K562 (cell line): ENCODE results near the gene TBC1D25. TPM values are rescaled to one million over a fixed set of nuclear protein-coding genes. Genes with fewer than 3 reads are reported as not detected.

Experiments used
- ATF1 ChIP-seq, 2 experiments: fragments of 450-650 bp in 1 of 2; IDR thresholded peaks; 2 replicates each; pipeline ENCODE4 v1.6.1; 2016; ENCODE audit warnings: missing compliant biosample characterization in 1 of 2, missing genetic modification characterization in 1 of 2
- CBFA2T3 ChIP-seq: fragments of 450-650 bp; IDR thresholded peaks from 2 replicates; pipeline ENCODE4 v1.6.1; 2017
- CC2D1A ChIP-seq: fragments of 450-650 bp; IDR thresholded peaks from 2 replicates; pipeline ENCODE4 v1.6.1; 2017; ENCODE audit warnings: mild to moderate bottlenecking
- DDX20 ChIP-seq: fragments of 450-650 bp; IDR thresholded peaks from 2 replicates; pipeline ENCODE4 v1.6.1; 2016; ENCODE audit warnings: missing genetic modification characterization, low read depth, mild to moderate bottlenecking, missing compliant biosample characterization, moderate library complexity
- ESRRB ChIP-seq: fragments of 250-450 bp; sonication (Bioruptor Pico); IDR thresholded peaks from 2 replicates; pipeline ENCODE4 v1.5.0; 2020; ENCODE audit warnings: mild to moderate bottlenecking, moderate library complexity, borderline replicate concordance
- HMGN3 ChIP-seq: IDR thresholded peaks from 2 replicates; pipeline ENCODE4 v1.6.1; 2011; ENCODE audit warnings: borderline replicate concordance, low read depth, mild to moderate bottlenecking, mixed read lengths, low read length; ENCODE audit not compliant: insufficient read length; ENCODE audit errors: extremely low read depth
- KAT2B ChIP-seq: IDR thresholded peaks from one replicate; pipeline ENCODE4 v1.6.1; 2012; ENCODE audit warnings: low read depth, mild to moderate bottlenecking, control low read depth, inconsistent platforms, low read length, moderate library complexity
- KAT7 ChIP-seq: sonication (generic); formaldehyde crosslinking; IDR thresholded peaks from 2 replicates; pipeline ENCODE4 v1.8.0; 2022; ENCODE audit warnings: missing genetic modification reagents, mild to moderate bottlenecking, borderline replicate concordance
- MEIS2 ChIP-seq: fragments of 450-650 bp; IDR thresholded peaks from 2 replicates; pipeline ENCODE4 v1.6.1; 2014; ENCODE audit warnings: mild to moderate bottlenecking; ENCODE audit not compliant: partially characterized antibody
- PTRF ChIP-seq: fragments of 450-650 bp; IDR thresholded peaks from 2 replicates; pipeline ENCODE4 v1.6.1; 2016; ENCODE audit warnings: mild to moderate bottlenecking, missing genetic modification characterization, missing compliant biosample characterization
- RBFOX2 ChIP-seq: fragments of 200-400 bp; formaldehyde crosslinking; IDR thresholded peaks from 2 replicates; pipeline ENCODE4 v1.6.1; 2017; ENCODE audit warnings: low read depth, mild to moderate bottlenecking, low read length, moderate library complexity
- RNF2 ChIP-seq: sonication (generic); IDR thresholded peaks from 2 replicates; pipeline ENCODE4 v1.6.1; 2016
- SIN3B ChIP-seq: fragments of 450-650 bp; IDR thresholded peaks from 2 replicates; pipeline ENCODE4 v1.6.1; 2017; ENCODE audit warnings: low read depth, mild to moderate bottlenecking, moderate library complexity
- SMAD4 ChIP-seq: fragments of 250-450 bp; sonication (Bioruptor Pico); conservative IDR thresholded peaks from 2 replicates; pipeline ENCODE4 v1.8.0; 2021; ENCODE audit warnings: inconsistent platforms, mild to moderate bottlenecking, moderate library complexity
- SOX6 ChIP-seq: fragments of 450-650 bp; IDR thresholded peaks from 2 replicates; pipeline ENCODE4 v1.6.1; 2014; ENCODE audit warnings: mild to moderate bottlenecking
- ZNF175 ChIP-seq: fragments of 200-800 bp; sonication (Bioruptor generic); IDR thresholded peaks from 2 replicates; pipeline ENCODE4 v1.6.1; 2016; ENCODE audit warnings: low read depth, mild to moderate bottlenecking, missing genetic modification characterization, missing compliant biosample characterization
- ZNF311 ChIP-seq: fragments of 250-450 bp; sonication (Bioruptor Pico); IDR thresholded peaks from 2 replicates; pipeline ENCODE4 v1.4.0; 2020; ENCODE audit warnings: mild to moderate bottlenecking, moderate library complexity
- ZNF354B ChIP-seq: fragments of 250-450 bp; sonication (Bioruptor Pico); IDR thresholded peaks from 2 replicates; pipeline ENCODE4 v1.4.0; 2020
- ZNF586 ChIP-seq: fragments of 450-650 bp; formaldehyde crosslinking; conservative IDR thresholded peaks from 2 replicates; pipeline ENCODE4 v1.4.0; 2020; ENCODE audit warnings: mild to moderate bottlenecking, moderate library complexity
- polyA plus RNA-seq, 8 experiments: library from polyadenylated mRNA; depleted of rRNA in 4 of 8; stranded (reverse) in 5 of 8; unstranded in 3 of 8; fragments of >200 nt; fragmentation: Nextera tagmentation in 2 of 8; fragmentation: Illumina TruSeq in 1 of 8; extraction: Ambion mirVana in 2 of 8; extraction: Trizol in 1 of 8; gene quantifications; 2 replicates each; pipeline versions ENCODE4 v1.2.1 to v1.2.3, GENCODE V29; 2011 to 2014; ENCODE audit warnings: inconsistent platforms in 1 of 8, missing spikeins in 1 of 8
- total RNA-seq, 7 experiments: library from RNA; depleted of rRNA in 6 of 7; stranded (reverse); fragments of >200 nt in 6 of 7; fragmentation: Illumina TruSeq in 2 of 7; extraction: Trizol in 2 of 7; gene quantifications; 2 replicates each; pipeline versions ENCODE4 v1.2.1 to v1.2.3, GENCODE V29; 2011 to 2021; ENCODE audit warnings: low replicate concordance in 1 of 7
- TF ChIP-seq, protein P1 (sequence below), 3 experiments: IDR thresholded peaks in 2 of 3; conservative IDR thresholded peaks in 1 of 3; 2 replicates each; pipeline ENCODE4 v1.5.1; 2011 to 2012; ENCODE audit warnings: low read length in 3 of 3, mild to moderate bottlenecking in 3 of 3, control low read depth in 2 of 3, improper control_type of control experiment in 1 of 3, inconsistent platforms in 1 of 3, low read depth in 1 of 3, mixed read lengths in 1 of 3, moderate library complexity in 1 of 3; ENCODE audit not compliant: insufficient read depth in 2 of 3
- TF ChIP-seq, protein P2 (sequence below): fragments of 450-650 bp; formaldehyde crosslinking; IDR thresholded peaks from 2 replicates; pipeline ENCODE4 v1.4.0; 2022; ENCODE audit warnings: missing genetic modification characterization
- TF ChIP-seq, protein P3 (sequence below): sonication (generic); formaldehyde crosslinking; IDR thresholded peaks from 2 replicates; pipeline ENCODE4 v1.8.0; 2022; ENCODE audit warnings: mild to moderate bottlenecking, missing genetic modification reagents
- TF ChIP-seq, protein P4 (sequence below): fragments of 450-650 bp; IDR thresholded peaks from 2 replicates; pipeline ENCODE4 v1.7.1; 2018; ENCODE audit warnings: mild to moderate bottlenecking, low read depth; ENCODE audit not compliant: partially characterized antibody

The TBC1D25 gene
- total and polyA plus RNA-seq, 9 of the 15 experiments (the other 6 are each of a cell fraction or from before 2014, with no cell fraction given), result 0.62 to 10.6 (median 3.9) TPM

DNA sequence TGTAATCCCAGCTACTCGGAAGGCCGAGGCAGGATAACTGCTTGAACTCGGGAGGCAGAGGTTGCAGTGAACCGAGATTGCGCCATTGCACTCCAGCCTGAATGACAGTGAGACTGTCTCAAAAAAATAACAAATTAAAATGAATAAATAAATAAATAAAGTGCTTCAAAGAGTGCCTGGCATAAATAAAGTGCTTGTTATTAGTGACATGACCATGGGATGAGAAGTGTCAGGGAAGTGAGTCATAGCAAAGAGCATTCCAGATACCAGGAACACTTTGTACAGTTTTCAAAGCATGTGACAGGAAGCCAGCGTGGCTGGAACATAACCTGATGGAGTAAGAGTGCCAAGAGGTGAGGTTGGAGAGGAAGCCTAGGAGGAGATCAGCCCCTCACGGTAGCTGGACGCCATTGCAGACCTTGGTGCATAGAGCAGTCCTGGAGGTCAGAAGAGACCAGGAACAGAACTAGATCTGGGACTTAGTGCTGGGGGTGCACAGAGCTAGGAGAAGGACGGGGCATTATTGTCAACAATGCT, 51.8 kb downstream of the TBC1D25 start (continued):
- TF ChIP-seq, protein P1, sequence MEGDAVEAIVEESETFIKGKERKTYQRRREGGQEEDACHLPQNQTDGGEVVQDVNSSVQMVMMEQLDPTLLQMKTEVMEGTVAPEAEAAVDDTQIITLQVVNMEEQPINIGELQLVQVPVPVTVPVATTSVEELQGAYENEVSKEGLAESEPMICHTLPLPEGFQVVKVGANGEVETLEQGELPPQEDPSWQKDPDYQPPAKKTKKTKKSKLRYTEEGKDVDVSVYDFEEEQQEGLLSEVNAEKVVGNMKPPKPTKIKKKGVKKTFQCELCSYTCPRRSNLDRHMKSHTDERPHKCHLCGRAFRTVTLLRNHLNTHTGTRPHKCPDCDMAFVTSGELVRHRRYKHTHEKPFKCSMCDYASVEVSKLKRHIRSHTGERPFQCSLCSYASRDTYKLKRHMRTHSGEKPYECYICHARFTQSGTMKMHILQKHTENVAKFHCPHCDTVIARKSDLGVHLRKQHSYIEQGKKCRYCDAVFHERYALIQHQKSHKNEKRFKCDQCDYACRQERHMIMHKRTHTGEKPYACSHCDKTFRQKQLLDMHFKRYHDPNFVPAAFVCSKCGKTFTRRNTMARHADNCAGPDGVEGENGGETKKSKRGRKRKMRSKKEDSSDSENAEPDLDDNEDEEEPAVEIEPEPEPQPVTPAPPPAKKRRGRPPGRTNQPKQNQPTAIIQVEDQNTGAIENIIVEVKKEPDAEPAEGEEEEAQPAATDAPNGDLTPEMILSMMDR (IDR thresholded peaks at IDR 0.05 in 2 of 3, conservative IDR thresholded peaks at IDR 0.05 in 1 of 3; ENCODE audit: insufficient read depth in 2 of 3, low read depth in 1 of 3, low read length in 3 of 3), result peak; percentile 36 to 43 (median 37); a peak in 5 of 6 replicates
- TF ChIP-seq SMAD4 (CRISPR knock-in tag) (peak; percentile 27; the same call in 1 of the 2 replicates), KAT7 (CRISPR knock-in tag) (no peak), CBFA2T3 (0 out of 2 replicates have a peak, but pooled peaks have one; percentile 1), HMGN3 (no peak), ZNF354B (no peak), SOX6 (no peak), ATF1 (CRISPR knock-in tag; IDR thresholded peaks at IDR 0.05) (no peak), ATF1 (tag; IDR thresholded peaks at IDR 0.05) (no peak), RNF2 (no peak), SIN3B (no peak), PTRF (tag) (no peak), ZNF175 (CRISPR knock-in tag) (0 out of 2 replicates have a peak, but pooled peaks have one; percentile 26), RBFOX2 (no peak), KAT2B (no peak), ZNF586 (CRISPR knock-in tag) (no peak), ZNF311 (CRISPR knock-in tag) (no peak), ESRRB (CRISPR knock-in tag) (no peak), CC2D1A (no peak), MEIS2 (no peak), DDX20 (tag) (no peak)
- TF ChIP-seq, protein P2, sequence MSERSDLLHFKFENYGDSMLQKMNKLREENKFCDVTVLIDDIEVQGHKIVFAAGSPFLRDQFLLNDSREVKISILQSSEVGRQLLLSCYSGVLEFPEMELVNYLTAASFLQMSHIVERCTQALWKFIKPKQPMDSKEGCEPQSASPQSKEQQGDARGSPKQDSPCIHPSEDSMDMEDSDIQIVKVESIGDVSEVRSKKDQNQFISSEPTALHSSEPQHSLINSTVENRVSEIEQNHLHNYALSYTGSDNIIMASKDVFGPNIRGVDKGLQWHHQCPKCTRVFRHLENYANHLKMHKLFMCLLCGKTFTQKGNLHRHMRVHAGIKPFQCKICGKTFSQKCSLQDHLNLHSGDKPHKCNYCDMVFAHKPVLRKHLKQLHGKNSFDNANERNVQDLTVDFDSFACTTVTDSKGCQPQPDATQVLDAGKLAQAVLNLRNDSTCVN (CRISPR knock-in tag), result no peak
- TF ChIP-seq, protein P3, sequence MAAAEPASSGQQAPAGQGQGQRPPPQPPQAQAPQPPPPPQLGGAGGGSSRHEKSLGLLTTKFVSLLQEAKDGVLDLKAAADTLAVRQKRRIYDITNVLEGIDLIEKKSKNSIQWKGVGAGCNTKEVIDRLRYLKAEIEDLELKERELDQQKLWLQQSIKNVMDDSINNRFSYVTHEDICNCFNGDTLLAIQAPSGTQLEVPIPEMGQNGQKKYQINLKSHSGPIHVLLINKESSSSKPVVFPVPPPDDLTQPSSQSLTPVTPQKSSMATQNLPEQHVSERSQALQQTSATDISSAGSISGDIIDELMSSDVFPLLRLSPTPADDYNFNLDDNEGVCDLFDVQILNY, result no peak
- TF ChIP-seq, protein P4, sequence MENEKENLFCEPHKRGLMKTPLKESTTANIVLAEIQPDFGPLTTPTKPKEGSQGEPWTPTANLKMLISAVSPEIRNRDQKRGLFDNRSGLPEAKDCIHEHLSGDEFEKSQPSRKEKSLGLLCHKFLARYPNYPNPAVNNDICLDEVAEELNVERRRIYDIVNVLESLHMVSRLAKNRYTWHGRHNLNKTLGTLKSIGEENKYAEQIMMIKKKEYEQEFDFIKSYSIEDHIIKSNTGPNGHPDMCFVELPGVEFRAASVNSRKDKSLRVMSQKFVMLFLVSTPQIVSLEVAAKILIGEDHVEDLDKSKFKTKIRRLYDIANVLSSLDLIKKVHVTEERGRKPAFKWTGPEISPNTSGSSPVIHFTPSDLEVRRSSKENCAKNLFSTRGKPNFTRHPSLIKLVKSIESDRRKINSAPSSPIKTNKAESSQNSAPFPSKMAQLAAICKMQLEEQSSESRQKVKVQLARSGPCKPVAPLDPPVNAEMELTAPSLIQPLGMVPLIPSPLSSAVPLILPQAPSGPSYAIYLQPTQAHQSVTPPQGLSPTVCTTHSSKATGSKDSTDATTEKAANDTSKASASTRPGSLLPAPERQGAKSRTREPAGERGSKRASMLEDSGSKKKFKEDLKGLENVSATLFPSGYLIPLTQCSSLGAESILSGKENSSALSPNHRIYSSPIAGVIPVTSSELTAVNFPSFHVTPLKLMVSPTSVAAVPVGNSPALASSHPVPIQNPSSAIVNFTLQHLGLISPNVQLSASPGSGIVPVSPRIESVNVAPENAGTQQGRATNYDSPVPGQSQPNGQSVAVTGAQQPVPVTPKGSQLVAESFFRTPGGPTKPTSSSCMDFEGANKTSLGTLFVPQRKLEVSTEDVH, result no peak
